ENCODE data around the gene C18orf63. TPM values are rescaled to one million over a fixed set of nuclear protein-coding genes. Genes with fewer than 3 reads are reported as not detected.

Gene C18orf63
- total RNA-seq, 3 donors from 2014 or later = 0.16 TPM; not detected in 2

GRCh38 chr18:74390900-74391299 lies 75.3 kb downstream of the C18orf63 start:
- Histone ChIP-seq H3K36me3 (no peaks in the 10 kb centered on the region), H3K27ac (no peak overlapping the region), H3K4me1 (no peaks in the 10 kb centered on the region), H3K9me3 (no peaks in the 10 kb centered on the region), H3K4me3 (no peak overlapping the region), H3K27me3 (no peaks in the 10 kb centered on the region)
- TF ChIP-seq CTCF (IDR thresholded peaks at IDR 0.05) = no peak
- TF ChIP-seq POLR2AphosphoS5 (IDR thresholded peaks at IDR 0.05) = no peak
- TF ChIP-seq POLR2A (IDR thresholded peaks at IDR 0.05) = no peak
- intact Hi-C loops (cut with DNase I; ENCODE audit: low total_unique reads) = no loop called here
- no peak for DNase-seq (ENCODE audit: low spot score in 2 of 2)

DNA sequence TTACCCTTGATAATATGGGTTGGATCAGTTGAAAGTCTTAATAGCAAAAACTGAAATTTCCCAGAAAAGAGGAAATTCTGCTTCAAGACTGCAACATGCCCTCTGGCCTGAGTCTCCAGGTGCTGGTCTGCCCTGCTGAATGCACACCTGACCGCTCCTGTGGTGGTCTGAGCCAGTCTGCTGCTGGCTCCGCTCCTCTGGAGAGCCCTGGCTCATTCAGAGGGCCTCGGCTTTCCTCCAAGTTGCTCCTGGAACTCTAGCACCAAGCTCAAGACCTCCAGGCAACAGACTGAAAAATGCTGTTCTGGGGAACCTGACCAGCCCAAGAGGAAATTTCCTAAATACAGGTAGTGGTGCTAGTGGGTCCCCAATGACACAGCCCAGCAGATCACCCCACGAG lies 76.7 kb downstream of the C18orf63 start:
- Histone ChIP-seq H3K27ac (no peak overlapping the region), H3K27me3 (no peaks in the 10 kb centered on the region), H3K4me1 (no peaks in the 10 kb centered on the region), H3K9me3 (no peaks in the 10 kb centered on the region), H3K36me3 (no peaks in the 10 kb centered on the region), H3K4me3 (no peak overlapping the region)
- no peak for TF ChIP-seq CTCF (IDR thresholded peaks at IDR 0.05)
- no peak for TF ChIP-seq POLR2AphosphoS5 (IDR thresholded peaks at IDR 0.05)
- TF ChIP-seq POLR2A (IDR thresholded peaks at IDR 0.05) = no peak
- intact Hi-C loops (cut with DNase I; ENCODE audit: low total_unique reads) = no loop called here
- no peak for DNase-seq (ENCODE audit: low spot score in 2 of 2)

DNA sequence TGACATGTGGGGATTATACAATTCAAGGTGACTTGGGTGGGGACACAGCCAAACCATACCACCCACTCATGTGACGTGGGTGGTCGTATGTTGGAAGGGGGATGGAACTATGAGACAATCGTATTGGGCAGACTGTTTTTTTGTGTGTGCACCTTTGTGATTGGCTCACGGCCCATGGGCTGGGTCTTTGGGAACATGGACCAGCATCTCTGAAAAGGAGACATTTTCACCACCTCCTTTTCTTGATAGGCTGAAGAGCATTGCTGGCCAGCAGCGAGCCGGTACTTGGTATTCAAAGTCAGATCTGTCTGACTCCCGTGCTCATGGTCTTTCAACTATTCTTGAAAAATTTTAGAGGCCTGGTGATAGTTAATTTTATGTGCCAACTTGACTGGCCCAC lies 79.4 kb downstream of the C18orf63 start:
- TF ChIP-seq CTCF (IDR thresholded peaks at IDR 0.05) (no peak), POLR2AphosphoS5 (IDR thresholded peaks at IDR 0.05) (no peak), POLR2A (IDR thresholded peaks at IDR 0.05) (no peak)
- no peaks in the 10 kb centered on the region for H3K9me3 ChIP-seq
- intact Hi-C loops (cut with DNase I; ENCODE audit: low total_unique reads) = no loop called here
- no peak for DNase-seq (ENCODE audit: low spot score in 2 of 2)
- no peaks in the 10 kb centered on the region for H3K27me3 ChIP-seq
- no peak overlapping the region for H3K27ac ChIP-seq
- H3K4me3 ChIP-seq = no peak overlapping the region
- no peaks in the 10 kb centered on the region for H3K36me3 ChIP-seq
- H3K4me1 ChIP-seq = no peaks in the 10 kb centered on the region

- TF ChIP-seq CTCF (IDR thresholded peaks at IDR 0.05) (no peak), POLR2AphosphoS5 (IDR thresholded peaks at IDR 0.05) (no peak), POLR2A (IDR thresholded peaks at IDR 0.05) (no peak)
Measured at GRCh38 chr18:74395648-74396154, 80.1 kb downstream of the C18orf63 start.

GRCh38 chr18:74396171-74397169 lies 80.8 kb downstream of the C18orf63 start:
- no peaks in the 10 kb centered on the region for H3K4me1 ChIP-seq
- intact Hi-C loops (cut with DNase I; ENCODE audit: low total_unique reads) = no loop called here

More at GRCh38 chr18:74395648-74396154, 80.1 kb downstream of the C18orf63 start:
- Histone ChIP-seq H3K27me3 (no peaks in the 10 kb centered on the region), H3K27ac (no peak overlapping the region), H3K4me3 (no peak overlapping the region), H3K36me3 (no peaks in the 10 kb centered on the region), H3K4me1 (no peaks in the 10 kb centered on the region), H3K9me3 (no peaks in the 10 kb centered on the region)
- no peak for DNase-seq (ENCODE audit: low spot score in 2 of 2)
- intact Hi-C loops (cut with DNase I; ENCODE audit: low total_unique reads) = no loop called here

More at GRCh38 chr18:74396171-74397169, 80.8 kb downstream of the C18orf63 start:
- H3K36me3 ChIP-seq = no peaks in the 10 kb centered on the region
- no peak for DNase-seq (ENCODE audit: low spot score in 2 of 2)
- no peak overlapping the region for H3K27ac ChIP-seq
- no peak overlapping the region for H3K4me3 ChIP-seq
- no peaks in the 10 kb centered on the region for H3K9me3 ChIP-seq
- H3K27me3 ChIP-seq = no peaks in the 10 kb centered on the region
- TF ChIP-seq CTCF (IDR thresholded peaks at IDR 0.05) (no peak), POLR2AphosphoS5 (IDR thresholded peaks at IDR 0.05) (no peak)
